ENCODE measurements around the gene LCNL1.
A peak's percentile ranks its signal among the peaks of the same experiment; 100 is the strongest.
"Not testable (repeated sequence)": the region's sequence is repeated elsewhere in the genome, so short reads cannot be mapped to it uniquely, and the experiment has no call there.

DNA sequence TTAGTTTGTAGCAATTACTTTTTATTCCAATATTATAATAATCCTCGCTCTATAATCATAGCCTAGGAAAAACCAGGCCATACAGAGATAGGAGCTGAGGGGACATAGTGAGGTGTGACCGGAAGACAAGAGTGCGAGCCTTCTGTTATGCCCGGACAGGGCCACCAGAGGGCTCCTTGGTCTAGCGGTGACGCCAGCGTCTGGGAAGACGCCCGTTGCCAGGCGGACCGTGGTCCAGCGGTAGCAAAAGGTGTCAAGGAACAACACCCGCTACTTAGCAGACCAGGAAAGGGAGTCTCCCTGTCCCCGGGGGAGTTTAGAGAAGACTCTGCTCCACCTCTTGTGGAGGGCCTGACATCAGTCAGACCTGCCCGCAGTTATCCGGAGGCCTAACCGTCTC, 21.5 kb downstream of the LCNL1 start:
- TF ChIP-seq, protein P1, sequence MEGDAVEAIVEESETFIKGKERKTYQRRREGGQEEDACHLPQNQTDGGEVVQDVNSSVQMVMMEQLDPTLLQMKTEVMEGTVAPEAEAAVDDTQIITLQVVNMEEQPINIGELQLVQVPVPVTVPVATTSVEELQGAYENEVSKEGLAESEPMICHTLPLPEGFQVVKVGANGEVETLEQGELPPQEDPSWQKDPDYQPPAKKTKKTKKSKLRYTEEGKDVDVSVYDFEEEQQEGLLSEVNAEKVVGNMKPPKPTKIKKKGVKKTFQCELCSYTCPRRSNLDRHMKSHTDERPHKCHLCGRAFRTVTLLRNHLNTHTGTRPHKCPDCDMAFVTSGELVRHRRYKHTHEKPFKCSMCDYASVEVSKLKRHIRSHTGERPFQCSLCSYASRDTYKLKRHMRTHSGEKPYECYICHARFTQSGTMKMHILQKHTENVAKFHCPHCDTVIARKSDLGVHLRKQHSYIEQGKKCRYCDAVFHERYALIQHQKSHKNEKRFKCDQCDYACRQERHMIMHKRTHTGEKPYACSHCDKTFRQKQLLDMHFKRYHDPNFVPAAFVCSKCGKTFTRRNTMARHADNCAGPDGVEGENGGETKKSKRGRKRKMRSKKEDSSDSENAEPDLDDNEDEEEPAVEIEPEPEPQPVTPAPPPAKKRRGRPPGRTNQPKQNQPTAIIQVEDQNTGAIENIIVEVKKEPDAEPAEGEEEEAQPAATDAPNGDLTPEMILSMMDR (IDR thresholded peaks at IDR 0.05) = peak in 2 of 4 experiments; percentile 22 to 37
- TF ChIP-seq POLR2AphosphoS5 (IDR thresholded peaks at IDR 0.05) = not testable (repeated sequence)

Measured in sigmoid colon (tissue), 4 donors.